Activated T-cell treated with anti-CD3 and anti-CD28 coated beads for 4 hours (primary cell): ENCODE results near the gene ENO2.

Experiments
- DNase-seq: peaks from one replicate; pipeline ENCODE4 v3.0.0-alpha.2; 2020

The ENO2 gene

DNA sequence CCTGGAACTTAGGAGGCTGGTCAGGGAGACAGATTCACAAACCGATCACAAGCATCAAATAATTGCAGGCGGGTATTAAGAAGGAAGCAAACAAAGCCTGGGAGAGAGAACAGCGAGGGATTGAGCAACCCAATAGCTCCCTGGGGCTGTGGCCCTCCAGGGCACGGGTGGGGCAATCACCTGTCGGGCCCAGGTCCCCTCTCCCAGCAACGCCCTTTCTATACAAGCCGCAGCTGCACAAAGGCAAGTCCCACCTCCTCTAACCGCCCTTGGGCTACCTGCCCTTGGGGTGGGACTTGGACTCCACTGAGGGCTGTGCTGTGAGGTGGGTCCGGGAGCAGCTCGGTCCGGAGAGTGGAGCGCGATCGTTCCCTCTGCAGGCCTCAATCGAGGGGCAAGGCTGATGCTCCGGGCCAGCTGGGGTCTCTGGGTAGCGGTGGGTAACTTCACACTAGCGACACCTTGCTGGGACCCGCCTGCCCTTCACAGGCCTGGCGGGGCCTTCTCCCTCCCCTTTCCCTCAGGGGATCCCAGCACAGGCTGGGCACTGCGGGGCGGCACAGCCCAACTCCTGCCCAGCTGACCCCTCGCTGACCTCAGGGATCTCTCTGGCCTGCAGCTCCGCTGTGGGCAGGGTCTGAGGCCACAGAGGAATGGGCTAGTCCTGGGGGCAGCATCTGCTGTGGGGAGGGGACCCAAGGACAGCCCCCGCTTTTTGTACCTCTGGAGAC, 48.1 kb downstream of the ENO2 start:
- DNase-seq: no peak

DNA sequence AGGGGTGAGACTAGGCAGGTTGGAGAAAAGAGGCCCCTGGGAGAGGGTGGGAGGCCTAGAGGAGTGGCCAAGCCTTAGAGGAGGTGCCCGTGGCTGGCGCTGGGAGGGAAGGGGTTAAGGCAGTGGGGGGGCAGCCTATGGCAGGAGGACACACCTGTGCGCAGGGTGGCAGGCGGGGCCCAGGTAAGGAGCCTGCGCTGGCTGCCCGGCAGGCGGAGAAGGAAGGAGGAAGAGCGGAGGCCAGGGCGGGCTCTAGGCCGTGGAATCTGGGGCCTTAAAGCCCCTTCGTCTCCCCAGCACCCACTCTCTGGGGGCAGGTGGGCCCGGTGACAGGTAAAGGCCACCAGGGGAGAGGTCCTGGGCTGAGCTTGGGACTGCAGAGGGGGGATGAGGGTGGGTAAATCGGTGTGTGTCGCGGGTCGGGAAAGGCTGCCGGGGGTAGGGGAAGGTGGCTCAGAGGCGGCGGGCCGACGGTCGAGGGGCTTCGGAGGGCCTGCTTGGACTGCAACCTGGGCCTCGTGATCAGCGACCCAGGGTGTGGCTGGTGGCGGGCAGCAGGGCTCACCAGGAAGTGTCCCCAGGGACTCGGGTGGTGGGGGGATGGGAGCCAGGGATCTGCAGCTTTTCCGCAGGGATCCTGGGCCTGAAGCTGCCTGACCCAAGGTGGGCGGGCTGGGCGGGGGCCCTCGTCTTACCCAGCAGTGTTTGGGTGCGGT, 48.8 kb downstream of the ENO2 start:
- no peak for DNase-seq

DNA sequence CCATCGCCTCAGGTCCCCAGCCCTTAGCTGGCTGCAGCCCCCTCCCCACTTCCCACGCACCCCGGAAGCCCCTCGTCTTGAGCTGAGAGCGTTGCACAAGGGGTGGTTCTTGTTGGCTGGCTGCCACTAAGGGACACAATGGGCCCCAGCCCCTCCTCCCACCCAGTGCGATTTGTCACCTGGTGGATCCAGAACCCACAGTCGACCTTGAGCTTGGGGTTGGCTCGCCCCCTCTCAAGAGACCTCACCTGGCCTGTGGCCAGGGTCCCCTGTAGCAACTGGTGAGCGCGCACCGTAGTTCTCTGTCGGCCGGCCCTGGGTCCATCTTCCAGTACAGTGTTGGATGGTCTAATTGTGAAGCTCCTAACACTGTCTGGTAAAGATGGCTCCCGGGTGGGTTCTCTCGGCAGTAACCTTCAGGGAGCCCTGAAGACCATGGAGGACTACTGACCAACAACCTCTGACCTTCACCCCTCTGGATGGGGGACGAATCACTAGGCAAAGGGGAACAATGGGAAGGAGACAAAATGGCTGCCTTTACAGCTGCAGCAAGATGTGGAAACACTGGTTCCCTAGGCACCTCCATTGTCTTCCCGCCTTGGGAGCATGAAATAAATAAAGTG, 49.5 kb downstream of the ENO2 start:
- no peak for DNase-seq

DNA sequence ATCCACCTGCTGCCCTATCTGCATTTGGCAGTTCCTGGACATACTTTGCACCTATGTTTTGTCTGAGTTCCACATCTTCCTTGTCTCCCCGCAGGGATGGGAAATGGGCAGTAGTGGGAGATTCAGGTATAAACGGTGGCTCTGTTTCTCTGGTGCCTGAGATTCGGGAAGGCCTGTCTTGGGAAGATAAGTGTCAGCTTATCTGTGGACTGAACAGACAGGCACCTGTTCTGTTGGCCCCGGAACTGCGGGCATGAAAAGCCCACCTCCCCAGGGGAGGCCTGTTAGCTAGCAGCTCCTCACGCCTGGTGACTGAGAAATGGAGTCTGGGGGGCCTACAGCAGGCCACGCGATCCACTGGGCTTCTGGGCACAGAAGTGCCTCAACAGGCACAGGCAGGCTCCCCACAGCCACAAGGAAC, 50.2 kb downstream of the ENO2 start:
- no peak for DNase-seq

DNA sequence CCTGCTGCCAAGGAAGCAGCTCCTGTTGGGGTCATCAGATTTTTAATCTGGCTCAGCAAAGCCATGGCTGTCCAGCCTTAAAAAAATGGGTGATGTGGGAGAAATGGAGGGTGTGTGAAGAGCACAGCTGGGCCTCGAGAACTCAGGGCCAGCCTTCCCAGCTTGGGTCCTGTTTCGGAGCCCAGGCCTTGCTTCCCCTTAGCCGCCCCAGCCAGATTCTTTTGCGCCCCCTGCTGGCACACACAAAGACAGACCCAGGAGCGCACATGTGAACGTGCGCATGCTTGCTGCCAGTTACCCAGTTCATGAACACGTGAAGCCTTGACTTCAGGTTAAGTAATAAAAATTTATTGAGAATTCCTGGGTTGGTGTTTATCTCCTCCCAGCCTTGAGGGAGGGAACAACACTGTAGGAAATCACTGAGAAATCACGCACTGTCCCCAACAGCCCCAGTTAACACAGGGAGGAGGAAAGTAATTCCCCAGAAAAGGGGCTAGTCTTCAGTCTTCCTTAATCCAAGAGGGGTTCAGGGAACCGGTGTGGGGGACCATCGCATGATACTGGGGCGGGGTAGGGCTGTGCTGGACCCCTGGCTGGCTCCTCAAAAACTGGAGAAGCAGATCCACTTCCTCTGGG, 50.8 kb downstream of the ENO2 start:
- DNase-seq: peak; percentile 88

DNA sequence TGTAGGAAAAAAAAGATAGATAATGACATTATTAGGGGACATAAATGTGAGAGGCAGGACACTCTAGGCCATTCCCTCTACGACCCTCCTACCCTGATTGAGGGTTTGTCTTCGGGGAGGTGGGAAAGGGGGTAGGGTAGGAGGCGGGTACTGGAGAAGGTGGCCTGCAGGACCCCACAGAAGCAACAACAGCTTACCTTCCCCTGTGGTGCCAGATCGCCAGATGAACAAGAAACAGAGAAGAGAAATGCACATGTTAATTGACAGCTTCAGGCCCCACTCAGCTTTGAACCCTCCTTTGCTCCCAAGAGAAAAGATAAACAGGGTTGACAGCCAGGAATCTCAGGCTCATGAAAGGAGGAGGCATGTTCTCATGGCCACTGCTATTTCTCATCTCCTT, 51.3 kb downstream of the ENO2 start:
- no peak for DNase-seq

DNA sequence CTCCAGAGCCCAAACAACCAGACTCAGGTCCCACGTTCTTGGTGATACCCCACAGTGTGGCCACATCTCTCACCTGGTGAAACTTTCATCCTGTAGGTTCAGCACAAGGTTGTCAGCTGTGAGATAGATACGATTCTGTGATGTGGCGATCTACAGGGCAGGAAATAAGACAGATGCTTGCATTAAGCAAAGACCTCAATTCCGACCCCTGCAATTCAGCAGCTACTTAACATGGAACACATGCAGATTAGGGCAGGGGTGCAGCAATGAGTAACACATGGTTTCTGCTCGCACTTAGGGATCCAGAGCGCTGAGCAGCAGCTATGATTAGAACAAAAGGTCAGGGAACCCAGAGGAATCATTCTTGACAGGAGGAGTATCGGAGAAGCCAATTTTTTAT, 52.0 kb downstream of the ENO2 start:
- DNase-seq: no peak

DNA sequence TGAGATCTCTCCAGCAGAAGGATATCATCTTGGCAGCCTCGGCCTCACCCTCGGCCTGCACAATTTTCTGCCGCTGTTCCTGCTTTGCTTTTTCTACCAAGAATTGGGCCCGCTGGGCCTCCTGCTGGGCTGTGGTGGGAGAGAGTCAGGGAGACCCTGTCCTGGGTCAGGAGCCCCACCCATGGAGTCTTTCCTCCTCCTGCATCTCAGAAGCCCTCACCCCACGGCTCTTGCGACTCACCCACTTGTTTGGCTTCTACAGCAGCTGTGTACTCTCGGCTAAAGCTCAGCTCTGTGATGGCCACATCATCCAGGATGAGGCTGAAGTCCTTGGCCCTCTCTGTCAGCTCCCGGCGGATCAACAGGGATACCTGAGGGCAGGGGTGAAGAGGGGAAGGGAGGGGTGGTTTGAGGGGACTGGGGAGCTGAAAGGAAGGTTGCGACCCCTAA, 53.3 kb downstream of the ENO2 start:
- no peak for DNase-seq

DNA sequence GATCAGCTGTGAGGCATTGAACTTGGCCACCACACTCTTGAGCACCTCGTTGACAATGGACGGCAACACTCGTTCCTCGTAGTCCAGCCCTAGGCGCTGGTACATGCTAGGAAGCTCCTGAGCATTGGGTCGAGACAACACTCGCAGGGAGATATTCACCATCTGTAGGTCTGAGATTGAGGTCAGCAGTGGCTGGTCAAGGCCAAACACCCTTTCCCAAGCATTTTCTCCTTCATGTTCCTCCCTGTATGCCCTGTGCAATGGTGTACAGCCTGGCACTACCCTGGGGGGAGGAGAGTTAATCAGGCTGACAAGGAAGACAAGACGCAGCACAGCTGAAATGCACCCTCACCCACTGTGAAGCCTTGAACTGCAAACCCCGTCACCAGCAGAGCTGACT, 54.0 kb downstream of the ENO2 start:
- DNase-seq: no peak

DNA sequence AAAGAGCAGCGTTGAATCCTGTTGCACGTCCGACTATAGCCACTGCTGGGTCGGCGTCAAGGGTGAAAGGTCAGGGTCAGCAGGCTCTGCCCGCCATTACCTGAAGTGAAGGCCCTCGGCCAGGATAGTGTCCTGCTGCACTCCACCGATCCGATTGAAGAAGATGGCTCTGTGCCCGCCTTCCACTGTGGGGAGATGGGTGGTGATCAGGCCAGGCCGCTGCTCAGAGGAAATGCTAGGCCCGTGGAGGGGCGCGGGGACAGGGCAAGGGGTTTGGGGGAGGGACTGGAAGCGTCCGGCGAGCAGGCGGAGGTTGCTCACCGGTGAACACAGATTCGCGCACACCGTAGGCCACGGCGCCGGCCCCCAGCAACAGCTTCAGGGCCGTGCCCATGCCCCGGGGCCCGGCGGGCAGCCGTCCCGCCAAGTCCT, 55.7 kb downstream of the ENO2 start:
- DNase-seq: no peak
